ENCODE results near the gene ZNF268.
"Not testable (repeated sequence)": the region's sequence is repeated elsewhere in the genome, so short reads cannot be mapped to it uniquely, and the experiment has no call there.

The ZNF268 gene

DNA sequence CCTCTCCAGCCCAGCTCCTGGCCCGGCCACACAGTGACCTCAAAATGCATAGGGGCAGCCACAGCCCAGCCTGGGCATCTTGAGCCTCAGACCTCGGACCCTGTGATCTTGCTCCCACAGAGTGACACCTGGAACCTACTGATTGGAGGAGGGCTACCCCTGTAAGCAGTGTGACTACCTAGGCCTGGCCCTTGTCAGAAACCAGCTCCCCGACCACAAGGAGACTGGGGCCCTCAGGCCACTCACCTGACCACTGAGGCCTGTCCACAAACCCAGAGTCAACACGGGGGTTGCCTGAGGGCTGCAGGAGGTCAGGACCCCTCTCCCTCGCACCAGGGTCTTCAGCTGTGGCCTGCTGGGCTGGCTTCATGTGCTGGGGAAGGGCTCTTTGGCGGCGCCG lies 45.4 kb downstream of the ZNF268 start:
- no peak for DNase-seq (ENCODE audit: low spot score)

DNA sequence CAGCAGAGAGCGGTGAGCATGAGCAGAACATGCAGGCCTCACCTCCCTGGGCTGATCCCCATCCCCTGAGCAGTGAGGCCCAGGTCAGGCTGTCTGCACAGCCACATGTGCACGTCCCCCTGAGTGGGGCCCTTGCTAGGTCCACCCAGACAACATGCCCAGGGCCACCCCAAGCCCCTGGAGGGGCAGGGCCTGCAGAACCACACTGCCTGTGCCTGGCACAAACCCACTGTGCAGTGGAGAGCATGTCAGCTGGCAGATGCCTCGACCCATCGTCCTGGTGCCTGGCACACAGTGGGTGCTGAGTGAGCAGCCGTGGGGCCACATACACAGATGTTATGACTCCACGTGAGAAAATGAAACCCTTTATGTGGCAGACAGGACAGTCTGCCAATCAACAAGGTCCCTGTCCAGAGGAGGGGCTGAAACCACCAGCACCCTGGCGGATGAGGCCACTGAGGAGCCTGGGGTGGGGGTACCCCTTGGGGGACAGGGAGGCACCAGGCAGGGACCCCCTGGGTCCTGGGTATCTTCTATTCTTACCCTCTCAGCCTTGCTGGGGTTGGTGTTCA lies 46.1 kb downstream of the ZNF268 start:
- DNase-seq (ENCODE audit: low spot score) = no peak

DNA sequence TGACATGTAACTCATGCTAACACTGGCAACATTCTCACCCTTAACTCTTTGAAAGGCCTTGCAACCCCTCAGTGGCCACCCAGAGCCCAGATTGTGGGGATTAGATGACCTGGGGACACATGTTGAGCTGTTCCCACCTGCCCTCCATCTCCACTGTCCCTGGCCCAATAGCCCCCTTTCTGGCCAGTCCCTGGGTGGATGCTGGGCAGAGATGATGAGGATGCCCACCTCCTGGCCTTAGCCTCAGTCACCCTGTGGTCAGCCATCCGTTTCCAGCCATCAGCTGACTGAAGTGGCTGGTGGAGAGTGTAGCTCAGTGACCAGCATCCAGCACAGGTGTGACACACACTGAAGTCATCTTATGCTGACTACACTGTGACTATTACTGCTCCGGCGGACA lies 49.7 kb downstream of the ZNF268 start:
- no peak for DNase-seq (ENCODE audit: low spot score)

DNA sequence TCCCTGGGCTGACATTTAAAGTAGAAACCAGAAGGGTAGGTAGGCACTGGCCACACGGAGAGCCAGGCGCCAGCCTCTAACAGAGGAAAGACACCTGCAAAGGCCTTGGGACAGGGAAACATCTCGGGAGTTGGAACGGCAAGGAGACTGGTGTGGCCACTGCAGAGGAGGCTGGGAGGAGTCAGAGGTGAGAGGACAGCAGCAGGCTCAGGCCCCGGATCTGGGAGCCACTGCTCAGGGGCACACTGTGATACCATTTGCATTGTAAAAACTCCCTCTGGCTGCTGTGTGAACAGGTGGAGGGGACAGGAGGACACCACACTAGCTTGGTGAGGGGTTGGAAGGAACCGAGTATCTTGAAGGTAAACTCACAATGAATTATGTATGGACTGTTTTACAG lies 51.7 kb downstream of the ZNF268 start:
- no peak for DNase-seq (ENCODE audit: low spot score)

DNA sequence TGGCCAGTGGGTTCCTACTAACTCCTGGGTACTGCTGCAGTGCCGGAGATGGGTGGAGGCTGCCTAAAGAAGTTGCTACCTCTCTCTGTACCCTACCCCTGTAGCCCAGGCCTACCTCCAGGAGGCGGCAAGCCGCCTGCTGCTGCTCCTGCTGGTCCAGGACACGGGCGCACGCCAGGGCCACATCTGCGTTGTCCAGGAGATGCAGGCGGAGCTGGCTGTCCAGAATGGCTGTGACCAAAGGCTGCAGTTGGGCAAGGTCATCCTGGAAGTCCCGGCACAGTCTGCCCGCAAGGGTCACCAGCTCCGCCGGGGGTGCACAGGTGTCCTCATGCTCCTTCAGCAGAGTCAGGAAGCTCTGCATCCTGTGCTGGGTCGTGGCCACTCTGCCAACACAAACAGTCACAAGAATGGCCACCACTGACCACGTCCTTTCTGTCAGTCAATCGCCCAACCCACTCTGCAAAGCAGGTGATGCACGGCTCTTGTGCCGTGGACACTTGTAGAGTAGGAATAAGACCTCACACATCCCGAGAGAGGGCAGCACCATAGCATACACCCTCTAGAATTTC lies 52.8 kb downstream of the ZNF268 start:
- DNase-seq (ENCODE audit: low spot score) = no peak

DNA sequence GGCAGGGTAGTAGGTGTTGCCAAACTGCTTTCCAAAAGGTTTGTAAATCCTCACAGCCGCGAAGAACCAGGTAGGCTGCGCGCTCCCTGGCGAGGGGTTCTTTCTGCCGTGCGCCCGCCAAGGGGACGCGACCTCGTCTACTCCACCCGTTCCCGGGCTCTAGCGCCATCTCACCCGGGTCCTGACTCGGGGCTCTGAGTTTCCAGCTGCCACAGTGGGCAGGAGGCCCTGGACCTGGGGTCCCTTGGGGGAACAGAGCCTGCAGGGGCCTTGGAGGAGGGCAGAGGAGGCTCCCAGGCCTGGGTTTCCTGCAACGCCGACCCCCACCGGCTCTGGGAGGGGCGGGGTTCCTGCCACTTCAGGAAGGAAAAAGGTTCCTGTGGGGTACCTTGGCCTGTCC lies 53.7 kb downstream of the ZNF268 start:
- DNase-seq (ENCODE audit: low spot score) = no peak

DNA sequence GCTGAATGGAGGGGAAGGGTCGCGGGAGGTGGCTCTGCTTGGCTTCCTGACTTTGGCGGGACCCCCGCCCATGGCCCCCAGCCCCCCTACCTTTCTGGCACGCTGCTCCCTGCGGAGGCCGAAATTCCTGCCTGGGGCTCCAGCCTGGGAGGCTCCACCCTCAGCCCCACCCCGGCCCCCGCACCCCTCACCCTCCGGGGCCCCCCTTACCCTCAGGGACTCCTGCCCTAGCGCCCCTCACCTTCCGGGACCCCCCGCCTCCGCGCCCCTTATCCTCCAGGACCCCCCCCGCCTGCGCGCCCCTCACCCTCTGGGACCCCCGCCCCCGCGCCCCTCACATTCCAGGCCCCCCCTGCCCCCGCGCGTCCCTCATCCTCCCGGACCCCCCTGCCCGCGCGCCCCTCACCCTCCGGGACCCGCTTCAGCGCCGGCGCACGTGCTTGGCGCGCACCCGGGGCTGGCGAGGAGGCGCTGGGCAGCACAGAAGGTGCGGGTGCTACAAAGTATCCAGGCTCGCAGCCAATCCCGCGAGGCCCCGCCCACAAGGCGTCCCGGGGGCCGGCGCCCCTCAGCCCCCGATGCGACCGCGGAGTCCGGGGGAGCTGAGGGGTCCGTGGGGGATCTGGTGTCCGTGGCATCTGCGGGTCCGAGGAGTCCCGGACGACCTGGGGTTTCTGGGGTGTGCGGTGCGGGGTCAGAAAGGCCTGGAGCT lies 54.3 kb downstream of the ZNF268 start, which contains the start of gene ANHX:
Gene ANHX, minus strand, starts transcription at position 477 of the 712 bp plus-strand sequence. CDS start 1,521 bp downstream, outside the sequence.
- DNase-seq (ENCODE audit: low spot score) = no peak

DNA sequence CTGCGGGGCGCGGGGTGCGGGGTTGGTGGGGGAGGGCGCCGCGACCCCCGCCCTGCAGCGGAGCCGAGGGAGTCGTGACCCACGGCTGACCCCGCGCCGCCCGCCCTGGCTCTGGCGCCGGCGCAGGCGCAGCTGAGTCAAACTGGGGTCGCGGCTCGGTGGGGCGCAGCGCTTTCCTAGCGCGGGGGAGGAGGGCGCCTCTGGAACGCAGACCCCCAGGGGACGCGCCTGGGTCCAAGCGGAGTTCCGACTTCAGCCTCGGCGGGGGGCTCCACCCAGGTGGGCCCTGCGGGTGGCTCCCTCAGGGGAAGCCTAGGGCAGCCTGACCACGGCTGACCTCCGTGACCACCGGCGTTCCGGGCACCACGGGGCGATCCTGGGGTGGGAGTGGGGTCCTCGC lies 54.8 kb downstream of the ZNF268 start:
- no peak for DNase-seq (ENCODE audit: low spot score)

DNA sequence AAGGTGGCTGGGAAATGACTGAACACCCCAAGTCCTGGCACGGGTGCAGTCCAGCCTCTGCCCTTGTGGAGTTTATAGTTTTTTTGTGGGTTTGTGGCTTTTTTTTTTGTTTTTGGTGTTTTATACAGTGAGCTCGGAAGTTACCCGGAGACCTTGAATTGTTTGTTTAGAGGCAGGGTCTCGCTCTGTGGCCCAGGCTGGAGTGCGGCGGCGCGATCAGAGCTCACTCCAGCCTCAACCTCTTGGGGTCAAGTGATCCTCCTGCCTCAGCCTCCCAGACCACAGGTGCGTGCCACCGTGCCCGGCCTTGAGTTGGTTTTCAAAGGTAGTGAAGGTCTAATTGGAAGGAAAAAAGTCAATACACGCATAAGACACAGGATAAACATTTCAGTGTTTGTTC lies 55.3 kb downstream of the ZNF268 start:
- DNase-seq (ENCODE audit: low spot score) = no peak

DNA sequence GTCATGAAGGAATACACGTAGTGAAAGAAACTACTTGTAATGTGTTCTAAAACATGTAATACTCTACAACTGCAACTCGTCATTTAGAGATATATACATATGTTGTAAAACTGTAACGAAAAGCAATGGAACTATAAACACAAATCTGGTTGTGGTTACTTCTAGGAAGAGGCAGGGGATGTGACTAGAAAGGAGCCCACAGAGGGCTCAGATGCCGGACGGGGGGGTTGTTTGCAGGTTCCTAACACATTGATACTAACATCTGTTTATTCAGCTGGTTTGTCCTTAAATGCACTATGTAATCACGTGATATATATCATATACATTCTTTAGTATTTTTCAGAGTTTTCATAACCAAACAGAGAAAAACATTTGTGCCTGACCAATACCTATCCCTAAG lies 70.4 kb downstream of the ZNF268 start:
- DNase-seq (ENCODE audit: low spot score) = no peak

DNA sequence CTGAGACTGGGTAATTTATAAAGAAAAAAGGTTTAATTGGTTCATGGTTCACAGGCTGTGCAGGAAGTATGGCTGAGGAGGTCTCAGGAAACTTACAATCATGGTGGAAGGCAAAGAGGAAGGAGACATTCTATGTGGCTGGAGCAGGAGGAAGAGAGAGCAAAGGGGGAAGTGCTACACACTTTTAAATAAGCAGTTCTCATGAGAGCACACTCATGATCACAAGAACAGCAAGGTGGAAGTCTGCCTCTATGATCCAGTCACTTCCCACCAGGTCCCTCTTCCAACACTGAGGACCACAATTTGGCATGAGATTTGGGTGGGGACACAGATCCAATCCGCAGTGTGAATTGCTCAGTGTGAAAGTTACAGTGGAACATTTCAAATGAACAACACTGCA lies 74.5 kb downstream of the ZNF268 start:
- not testable (repeated sequence) for DNase-seq (ENCODE audit: low spot score)

DNA sequence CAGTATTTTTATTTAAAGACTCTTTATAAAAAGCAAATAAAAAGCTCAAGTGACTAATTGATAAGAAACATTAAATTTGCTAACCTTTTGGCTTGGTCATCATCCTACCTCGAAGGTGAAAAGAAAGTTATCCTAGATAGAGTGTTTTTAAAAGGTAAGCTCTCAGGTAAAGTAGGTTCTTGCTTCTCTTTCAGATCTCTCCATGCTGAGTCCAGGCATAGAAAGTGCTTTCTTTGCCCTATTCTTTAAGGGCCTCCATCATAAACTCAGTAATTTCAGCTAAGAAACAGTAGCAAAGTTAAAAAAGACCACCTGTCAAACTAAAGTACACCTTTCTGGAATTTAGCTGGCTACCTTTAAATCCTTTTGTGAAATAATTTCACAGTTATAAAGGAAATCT lies 75.0 kb downstream of the ZNF268 start:
- DNase-seq (ENCODE audit: low spot score) = no peak

DNA sequence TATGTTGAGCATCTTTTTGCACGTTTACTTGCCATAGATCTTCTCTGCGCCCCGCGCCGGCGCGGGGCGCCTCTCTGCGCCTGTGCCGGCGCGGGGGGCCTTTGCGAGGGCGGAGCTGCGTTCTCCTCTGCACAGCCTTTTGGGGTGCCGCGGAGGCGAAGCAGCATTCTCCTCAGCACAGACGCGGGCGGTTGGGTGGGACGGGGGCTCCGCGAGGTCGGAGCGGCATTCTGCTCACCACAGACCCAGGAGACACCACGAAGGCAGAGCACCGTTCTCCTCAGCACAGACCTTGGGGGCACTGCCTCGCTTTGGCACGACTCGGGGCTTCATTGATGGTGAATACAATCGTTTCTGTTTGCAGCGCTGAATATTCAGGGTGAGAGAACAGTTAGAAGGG lies 82.9 kb downstream of the ZNF268 start:
- no peak for DNase-seq (ENCODE audit: low spot score)

Small RNA genes within 50 kb of the gene (small RNA-seq; reads per million reads assigned to genes)
- gene RF00019 (0 reads per million in 2 experiments), gene RNU6-717P (0 reads per million in 2 experiments)

Data from SK-N-DZ (cell line).